Suppressor macrophage (primary cell): ENCODE measurements around the gene NOXA1.
"Not testable (repeated sequence)": the region's sequence is repeated elsewhere in the genome, so short reads cannot be mapped to it uniquely, and the experiment has no call there.

Source experiments
- DNase-seq, 4 experiments: peaks; one replicate each; pipeline ENCODE4 v3.0.0-alpha.2; 2020 to 2022
- total RNA-seq, 17 experiments: gene quantifications; one replicate each; lab custom pipeline; 2026; ENCODE audit warnings: mixed read lengths in 6 of 17, inconsistent platforms in 3 of 17; lab: John Stamatoyannopoulos, UW

The NOXA1 gene
- 0.98 to 14.8 (median 4.8) reads per million in 17 experiments for total RNA-seq

- peak; percentile 97 to 99 (median 98) for DNase-seq
Observed at GRCh38 chr9:137422604-137423513, at the start of gene NOXA1, which contains the start of gene EXD3. TSS of gene NOXA1 (plus strand) at chr9:137423393. CDS start at chr9:137423530, 137 bp downstream. TSS of gene EXD3 (minus strand) at chr9:137423162. CDS start at chr9:137395357, 27,805 bp downstream.

DNA sequence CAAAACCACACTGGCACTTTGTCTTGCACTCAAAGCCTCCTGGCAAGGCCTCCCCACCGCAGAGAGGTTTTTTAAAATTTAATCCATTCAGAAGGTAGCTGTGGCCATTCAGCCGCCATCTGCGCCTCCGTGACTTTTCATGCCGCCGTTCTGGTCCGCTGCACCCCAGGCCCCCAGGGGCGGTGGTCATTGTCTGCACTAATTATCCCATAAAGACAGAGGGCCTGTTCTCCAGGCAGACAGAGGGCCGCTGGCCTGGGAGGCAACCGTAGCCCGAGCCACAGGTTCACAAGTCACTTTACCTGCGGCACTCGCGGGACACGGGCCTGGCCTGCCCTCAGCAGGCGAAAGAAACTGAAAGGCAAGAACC is 49.6 kb upstream of the NOXA1 start:
- DNase-seq, result no peak

- DNase-seq, result no peak
Observed at GRCh38 chr9:137374131-137374845, 48.9 kb upstream of the NOXA1 start.

- no peak for DNase-seq
Observed at GRCh38 chr9:137375321-137376058, 47.7 kb upstream of the NOXA1 start.

GRCh38 chr9:137376386-137376785 is 46.8 kb upstream of the NOXA1 start:
- no peak for DNase-seq

DNA sequence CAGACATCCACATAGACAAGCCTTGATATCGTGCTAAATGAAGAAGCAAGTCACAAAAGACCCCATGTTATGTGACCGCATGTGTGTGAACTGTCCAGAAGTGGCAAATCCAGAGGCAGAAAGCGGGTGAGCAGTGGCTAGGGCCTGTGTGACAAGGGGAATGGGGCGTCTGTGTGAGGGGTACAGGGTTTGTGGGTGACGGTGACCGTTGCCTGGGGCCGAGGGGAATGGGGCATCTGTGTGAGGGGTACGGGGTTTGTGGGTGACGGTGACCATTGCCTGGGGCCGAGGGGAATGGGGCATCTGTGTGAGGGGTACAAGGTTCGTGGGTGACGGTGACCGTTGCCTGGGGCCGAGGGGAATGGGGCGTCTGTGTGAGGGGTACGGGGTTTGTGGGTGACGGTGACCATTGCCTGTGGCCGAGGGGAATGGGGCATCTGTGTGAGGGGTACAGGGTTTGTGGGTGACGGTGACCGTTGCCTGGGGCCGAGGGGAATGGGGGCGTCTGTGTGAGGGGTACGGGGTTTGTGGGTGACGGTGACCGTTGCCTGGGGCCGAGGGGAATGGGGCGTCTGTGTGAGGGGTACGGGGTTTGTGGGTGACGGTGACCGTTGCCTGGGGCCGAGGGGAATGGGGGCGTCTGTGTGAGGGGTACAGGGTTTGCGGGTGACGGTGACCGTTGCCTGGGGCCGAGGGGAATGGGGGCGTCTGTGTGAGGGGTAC is 44.3 kb upstream of the NOXA1 start:
- DNase-seq, result not testable (repeated sequence)

- no peak for DNase-seq
Observed at GRCh38 chr9:137379761-137380161, 43.4 kb upstream of the NOXA1 start.

DNA sequence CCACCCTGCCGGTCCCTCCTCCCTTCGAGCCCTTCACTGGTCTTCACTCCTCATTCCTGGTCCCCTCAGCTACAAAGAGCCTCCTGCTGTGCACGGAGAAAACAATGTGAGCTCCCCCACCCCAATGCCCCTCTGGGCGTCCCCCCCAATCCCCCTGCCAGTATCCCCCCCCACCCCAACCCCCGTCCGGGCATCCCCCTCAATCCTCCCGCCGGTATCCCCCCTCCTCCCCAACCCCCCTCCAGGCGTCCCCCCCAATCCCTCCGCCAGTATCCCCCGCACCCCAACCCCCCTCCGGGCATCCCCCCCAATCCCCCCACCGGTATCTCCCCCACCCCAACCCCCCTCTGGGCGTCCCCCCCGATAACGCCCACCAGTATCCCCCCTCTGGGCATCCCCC is 43.0 kb upstream of the NOXA1 start:
- DNase-seq, result no peak

DNA sequence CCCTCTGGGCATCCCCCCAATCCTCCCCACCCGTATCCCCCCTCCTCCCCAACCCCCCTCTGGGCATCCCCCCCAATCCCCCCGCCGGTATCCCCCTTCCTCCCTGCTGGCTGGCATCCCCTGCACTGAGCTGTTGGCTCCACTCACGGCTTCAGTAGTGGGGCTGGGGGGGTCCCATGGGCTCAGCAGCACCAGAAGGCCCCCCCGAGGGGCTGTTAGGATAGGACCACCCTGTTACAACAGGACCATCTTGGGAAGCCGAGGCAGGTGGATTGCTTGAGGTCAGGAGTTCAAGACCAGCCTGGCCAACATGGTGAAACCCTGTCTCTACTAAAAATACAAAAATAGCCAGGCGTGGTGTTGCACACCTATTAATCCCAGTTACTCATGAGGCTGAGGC is 42.6 kb upstream of the NOXA1 start:
- no peak for DNase-seq

GRCh38 chr9:137381501-137382443 is 41.4 kb upstream of the NOXA1 start:
- no peak for DNase-seq

GRCh38 chr9:137382444-137383080 is 40.6 kb upstream of the NOXA1 start:
- DNase-seq, result no peak

- no peak for DNase-seq
Observed at GRCh38 chr9:137383081-137383783, 40.0 kb upstream of the NOXA1 start.

- DNase-seq, result no peak
Observed at GRCh38 chr9:137383784-137384756, 39.1 kb upstream of the NOXA1 start.

DNA sequence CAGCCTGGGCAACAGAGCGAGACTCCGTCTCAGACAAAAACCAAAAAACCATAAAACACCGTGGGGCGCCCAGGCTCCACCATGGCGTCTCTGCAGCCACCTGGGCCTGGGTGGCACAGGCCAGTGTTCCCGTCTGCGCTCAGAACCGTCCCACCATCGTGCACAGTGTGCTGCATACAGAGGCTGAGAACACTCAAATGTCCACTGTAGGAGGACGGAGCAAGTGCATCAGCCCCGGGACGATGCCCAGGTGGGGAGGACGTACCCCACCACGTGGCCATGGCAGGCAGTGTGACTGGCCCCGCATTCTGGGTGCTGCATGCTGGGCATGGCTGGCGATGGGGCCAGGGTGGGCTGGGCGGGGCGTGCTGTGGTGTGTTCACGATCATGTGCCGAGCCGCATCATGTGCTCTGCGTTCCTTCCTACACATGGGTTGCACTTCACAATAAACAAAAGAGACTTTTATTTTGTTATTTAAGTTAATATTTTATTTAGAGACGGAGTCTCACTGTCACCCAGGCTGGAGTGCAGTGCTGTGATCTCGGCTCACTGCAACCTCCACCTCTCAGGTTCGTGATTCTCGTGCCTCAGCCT is 38.0 kb upstream of the NOXA1 start:
- DNase-seq, result no peak

- not testable (repeated sequence) for DNase-seq
Observed at GRCh38 chr9:137386507-137387113, 36.6 kb upstream of the NOXA1 start.

GRCh38 chr9:137387114-137387890 is 35.9 kb upstream of the NOXA1 start:
- peak in 2 of 4 experiments; percentile 38 to 39 for DNase-seq
